DND-41 (cell line): ENCODE results near the gene DLK1.

Experiments
- ATAC-seq: fragments of 200-7000 bp; cut with Tn5 transposase; 3 replicates; pipeline ENCODE4 v1.9.1; 2021; ENCODE audit warnings: low read depth; ENCODE audit not compliant: insufficient read depth
- DNase-seq: peaks from one replicate; pipeline ENCODE4 v3.0.0-alpha.2; 2020
- H2AFZ ChIP-seq: 2 replicates; pipeline ENCODE4 v1.6.0; 2012; ENCODE audit warnings: low read depth, low read length
- H3K27ac ChIP-seq: 2 replicates; pipeline ENCODE4 v1.5.1; 2012; ENCODE audit warnings: low read length, inconsistent platforms
- H3K27me3 ChIP-seq: fragments of 200-600 bp; sonication (generic); 2 replicates; pipeline ENCODE4 v1.6.0; 2012; ENCODE audit warnings: low read length, mild to moderate bottlenecking, inconsistent platforms; ENCODE audit not compliant: insufficient read depth, poor library complexity
- H3K36me3 ChIP-seq: 2 replicates; pipeline ENCODE4 v1.5.1; 2012; ENCODE audit warnings: low read length, inconsistent platforms; ENCODE audit not compliant: insufficient read depth
- H3K4me1 ChIP-seq: 2 replicates; pipeline ENCODE4 v1.5.1; 2012; ENCODE audit warnings: mild to moderate bottlenecking, low read length; ENCODE audit not compliant: insufficient read depth
- H3K4me2 ChIP-seq: 2 replicates; pipeline ENCODE4 v1.6.0; 2012; ENCODE audit warnings: mild to moderate bottlenecking, moderate library complexity, low read length, inconsistent platforms; ENCODE audit not compliant: insufficient read depth
- H3K4me3 ChIP-seq, 2 experiments: fragments of 200-600 bp in 1 of 2; shearing (Covaris generic) in 1 of 2; 2 replicates each; pipeline ENCODE4 v1.5.1; 2012 to 2016; ENCODE audit warnings: inconsistent platforms in 2 of 2, low read length in 2 of 2, mild to moderate bottlenecking in 2 of 2, low read depth in 1 of 2, moderate library complexity in 1 of 2
- H3K79me2 ChIP-seq: 2 replicates; pipeline ENCODE4 v1.6.0; 2012; ENCODE audit warnings: low read length, inconsistent platforms; ENCODE audit not compliant: insufficient read depth
- H3K9ac ChIP-seq: 2 replicates; pipeline ENCODE4 v1.6.0; 2012; ENCODE audit warnings: low read depth, mild to moderate bottlenecking, inconsistent platforms, low read length, moderate library complexity
- H3K9me3 ChIP-seq: 2 replicates; pipeline ENCODE4 v1.5.1; 2012; ENCODE audit warnings: low read length, moderate library complexity, mild to moderate bottlenecking, inconsistent platforms; ENCODE audit not compliant: insufficient read depth, severe bottlenecking
- H4K20me1 ChIP-seq: 2 replicates; pipeline ENCODE4 v1.6.0; 2012; ENCODE audit warnings: low read length; ENCODE audit not compliant: insufficient read depth
- EZH2 ChIP-seq: IDR thresholded peaks from 3 replicates; pipeline ENCODE4 v1.6.1; 2012; ENCODE audit warnings: borderline replicate concordance, low read depth, mild to moderate bottlenecking, moderate library complexity, low read length, inconsistent platforms; ENCODE audit not compliant: severe bottlenecking
- TF ChIP-seq, protein P1 (sequence below): IDR thresholded peaks from 2 replicates; pipeline ENCODE4 v1.5.1; 2012; ENCODE audit warnings: borderline replicate concordance, low read length, moderate library complexity, mild to moderate bottlenecking; ENCODE audit not compliant: poor library complexity, severe bottlenecking; ENCODE audit errors: extremely low read depth

DLK1 gene

DNA sequence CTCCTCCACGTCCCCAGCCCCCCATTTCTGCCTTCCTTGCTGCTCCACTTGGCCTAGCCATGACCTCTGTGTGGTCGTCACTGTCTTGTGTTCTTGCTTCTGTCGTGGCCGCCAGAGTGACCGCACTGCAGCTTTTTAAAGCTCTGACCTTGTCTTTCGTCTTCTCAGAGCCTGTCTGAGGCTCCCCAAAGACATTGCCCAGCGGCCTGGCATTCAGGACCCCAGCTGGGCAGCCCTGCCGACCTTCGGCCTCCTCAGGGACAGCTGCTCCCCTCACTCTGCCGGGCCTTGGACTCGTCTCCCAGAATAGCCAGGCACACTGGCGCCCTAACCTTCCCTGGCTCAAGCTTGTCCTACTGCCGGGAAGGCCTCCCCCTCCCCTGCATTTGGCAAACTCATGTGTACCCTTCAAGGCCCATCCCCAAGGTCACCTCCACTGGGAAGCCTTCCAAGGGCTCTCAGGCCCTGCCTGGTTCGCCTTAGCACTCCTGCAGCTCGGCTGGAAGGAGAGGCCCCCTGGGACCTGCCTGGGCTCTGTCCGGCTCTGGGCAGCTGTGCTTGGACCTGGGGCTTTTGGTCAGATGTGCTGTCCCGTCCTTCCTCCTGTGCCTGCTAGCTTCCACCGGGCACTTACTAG lies 15.7 kb upstream of the DLK1 start:
- H3K79me2 ChIP-seq, result no peaks in the 10 kb centered on the region
- H3K27me3 ChIP-seq, result no peaks in the 10 kb centered on the region
- no peak overlapping the region for H3K4me2 ChIP-seq
- peaks cover 9% of the 10 kb centered on the region for H4K20me1 ChIP-seq
- no peaks in the 10 kb centered on the region for H3K9me3 ChIP-seq
- H3K27ac ChIP-seq, result no peak overlapping the region
- peaks cover 11% of the 10 kb centered on the region for H3K4me1 ChIP-seq
- DNase-seq, result no peak
- ATAC-seq, result no peak
- H3K36me3 ChIP-seq, result no peaks in the 10 kb centered on the region
- no peak overlapping the region for H3K9ac ChIP-seq
- TF ChIP-seq, protein P1, sequence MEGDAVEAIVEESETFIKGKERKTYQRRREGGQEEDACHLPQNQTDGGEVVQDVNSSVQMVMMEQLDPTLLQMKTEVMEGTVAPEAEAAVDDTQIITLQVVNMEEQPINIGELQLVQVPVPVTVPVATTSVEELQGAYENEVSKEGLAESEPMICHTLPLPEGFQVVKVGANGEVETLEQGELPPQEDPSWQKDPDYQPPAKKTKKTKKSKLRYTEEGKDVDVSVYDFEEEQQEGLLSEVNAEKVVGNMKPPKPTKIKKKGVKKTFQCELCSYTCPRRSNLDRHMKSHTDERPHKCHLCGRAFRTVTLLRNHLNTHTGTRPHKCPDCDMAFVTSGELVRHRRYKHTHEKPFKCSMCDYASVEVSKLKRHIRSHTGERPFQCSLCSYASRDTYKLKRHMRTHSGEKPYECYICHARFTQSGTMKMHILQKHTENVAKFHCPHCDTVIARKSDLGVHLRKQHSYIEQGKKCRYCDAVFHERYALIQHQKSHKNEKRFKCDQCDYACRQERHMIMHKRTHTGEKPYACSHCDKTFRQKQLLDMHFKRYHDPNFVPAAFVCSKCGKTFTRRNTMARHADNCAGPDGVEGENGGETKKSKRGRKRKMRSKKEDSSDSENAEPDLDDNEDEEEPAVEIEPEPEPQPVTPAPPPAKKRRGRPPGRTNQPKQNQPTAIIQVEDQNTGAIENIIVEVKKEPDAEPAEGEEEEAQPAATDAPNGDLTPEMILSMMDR, result no peak
- TF ChIP-seq EZH2, result no peak
- H2AFZ ChIP-seq, result no peak overlapping the region
- no peak overlapping the region for H3K4me3 ChIP-seq

- ATAC-seq (no peak), DNase-seq (no peak)
- H3K4me2 ChIP-seq, result no peak overlapping the region
- H3K9ac ChIP-seq, result no peak overlapping the region
- no peak overlapping the region for H2AFZ ChIP-seq
- TF ChIP-seq, protein P1, result no peak
- no peaks in the 10 kb centered on the region for H3K9me3 ChIP-seq
- H3K4me1 ChIP-seq, result peaks cover 11% of the 10 kb centered on the region
- H3K36me3 ChIP-seq, result no peaks in the 10 kb centered on the region
- H3K27me3 ChIP-seq, result no peaks in the 10 kb centered on the region
- no peaks in the 10 kb centered on the region for H3K79me2 ChIP-seq
- H4K20me1 ChIP-seq, result peaks cover 9% of the 10 kb centered on the region
- H3K27ac ChIP-seq, result no peak overlapping the region
- H3K4me3 ChIP-seq, result no peak overlapping the region
Measured at GRCh38 chr14:100711493-100711892, 15.2 kb upstream of the DLK1 start.

DNA sequence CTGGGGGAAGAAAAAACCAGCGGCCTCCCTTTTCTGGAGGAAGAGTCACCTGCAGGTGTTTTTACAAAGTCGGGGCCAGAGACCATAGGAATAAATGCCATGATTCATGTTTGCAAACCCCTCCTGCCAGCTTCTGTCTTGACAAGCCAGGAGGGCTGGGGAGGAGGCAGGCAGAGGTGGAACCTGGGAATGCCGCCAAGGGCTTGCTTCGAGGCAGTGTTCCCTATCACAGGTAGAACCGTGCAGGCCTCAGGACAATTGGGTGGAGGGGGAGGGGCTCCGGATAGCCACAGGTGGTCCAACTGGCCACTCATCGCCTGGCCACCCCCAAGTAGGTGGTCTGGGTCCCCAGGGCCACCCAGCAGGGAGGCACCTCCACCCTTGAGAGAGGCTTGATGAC lies 14.2 kb upstream of the DLK1 start:
- TF ChIP-seq, protein P1, result no peak
- no peak for TF ChIP-seq EZH2
- H2AFZ ChIP-seq, result no peak overlapping the region
- no peak overlapping the region for H3K9ac ChIP-seq

More for the DNA sequence above, 14.2 kb upstream of the DLK1 start:
- Histone ChIP-seq H3K27ac (no peak overlapping the region), H3K9me3 (no peaks in the 10 kb centered on the region), H3K4me2 (no peak overlapping the region), H3K4me1 (peaks cover 11% of the 10 kb centered on the region), H3K36me3 (no peaks in the 10 kb centered on the region), H3K4me3 (no peak overlapping the region), H4K20me1 (peaks cover 9% of the 10 kb centered on the region), H3K27me3 (peaks cover 4% of the 10 kb centered on the region), H3K79me2 (no peaks in the 10 kb centered on the region)
- ATAC-seq, result no peak
- no peak for DNase-seq
